T-helper 1 cell (primary cell): ENCODE measurements around the gene PLEKHA6.

Experiments
- DNase-seq, 5 donors: peaks; one replicate each; pipeline ENCODE4 v3.0.0-alpha.2; 2012 to 2020

PLEKHA6 gene

GRCh38 chr1:204227996-204228785, 131.5 kb downstream of the PLEKHA6 start:
- DNase-seq: no peak

DNA sequence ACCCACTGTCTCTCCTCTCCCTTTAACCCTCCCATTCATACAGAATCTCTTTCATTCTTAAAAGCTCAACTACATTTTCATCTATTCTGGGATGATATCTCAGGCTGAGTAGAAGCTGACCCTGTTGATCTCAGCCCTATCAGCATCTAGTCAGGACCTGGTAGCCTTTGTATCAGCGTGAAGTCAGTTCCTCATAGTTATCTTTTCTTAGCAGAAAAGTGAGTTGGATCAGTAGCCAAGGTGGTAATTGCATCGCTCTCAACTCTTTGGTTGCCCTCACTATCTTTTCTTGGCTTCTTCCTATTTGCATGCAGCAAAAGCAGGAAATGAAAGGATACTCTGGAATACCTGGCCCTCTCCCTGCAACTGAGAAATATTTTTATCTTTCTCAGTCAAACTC, 132.4 kb downstream of the PLEKHA6 start:
- DNase-seq: no peak

GRCh38 chr1:204225841-204226735, 133.6 kb downstream of the PLEKHA6 start:
- no peak for DNase-seq

GRCh38 chr1:204224655-204225054, 135.1 kb downstream of the PLEKHA6 start:
- DNase-seq: no peak

DNA sequence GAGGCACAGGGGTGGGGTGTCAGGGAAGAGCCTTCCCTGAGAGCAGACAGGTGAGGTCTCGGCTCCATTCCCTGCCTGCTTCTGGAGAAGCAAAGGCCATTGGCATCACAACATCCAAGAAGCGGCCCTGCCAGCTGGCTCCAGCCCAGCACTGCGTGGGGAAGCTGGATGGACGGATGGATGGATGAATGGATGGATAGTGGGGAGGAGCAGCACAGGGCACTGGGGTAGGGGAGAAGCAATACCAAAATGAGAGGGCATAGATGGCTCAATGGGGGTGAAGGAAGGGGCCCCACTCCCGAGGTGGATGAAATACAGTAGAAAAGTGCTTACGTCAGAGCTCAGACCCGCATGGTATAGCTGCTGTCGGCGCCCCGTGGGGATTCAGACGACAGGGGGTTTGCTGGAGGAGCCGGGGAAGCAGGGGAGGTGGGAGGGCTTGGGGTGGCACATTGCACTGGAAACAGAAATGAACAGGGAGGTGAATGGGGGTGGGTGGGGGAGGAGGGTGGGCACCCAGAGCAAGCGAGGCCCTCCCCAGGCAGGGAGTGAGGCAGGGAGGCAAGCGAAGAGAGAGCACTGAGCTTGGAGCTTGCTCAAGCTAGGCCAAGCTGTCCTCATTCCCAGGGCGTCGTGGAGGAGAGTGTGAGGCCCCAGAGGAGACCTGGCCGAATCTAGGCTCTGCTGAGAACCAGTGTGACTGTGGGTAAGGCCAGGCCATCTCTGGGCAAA, 136.4 kb downstream of the PLEKHA6 start:
- no peak for DNase-seq

DNA sequence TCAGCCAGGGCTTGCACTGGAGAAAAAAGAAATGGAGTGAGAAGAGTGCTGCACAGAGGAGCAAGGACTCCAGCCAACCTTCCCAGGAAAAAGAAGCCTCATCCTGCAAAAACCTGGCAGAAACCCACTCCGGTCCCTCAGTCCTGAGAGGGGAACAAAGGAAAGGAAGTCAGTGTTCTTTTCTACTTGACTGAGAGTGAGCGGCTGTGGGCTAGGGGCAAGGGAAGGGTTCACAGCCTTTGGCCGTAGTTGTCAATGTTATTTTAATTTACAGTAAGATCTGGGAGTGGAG, 137.0 kb downstream of the PLEKHA6 start:
- no peak for DNase-seq

- DNase-seq: no peak
Observed at GRCh38 chr1:204222006-204222763, 137.5 kb downstream of the PLEKHA6 start.

- DNase-seq: no peak
Observed at GRCh38 chr1:204221271-204221670, 138.5 kb downstream of the PLEKHA6 start.

- no peak for DNase-seq
Observed at GRCh38 chr1:204219971-204220616, 139.6 kb downstream of the PLEKHA6 start.

- DNase-seq: no peak
Observed at GRCh38 chr1:204218552-204218951, 141.2 kb downstream of the PLEKHA6 start.

DNA sequence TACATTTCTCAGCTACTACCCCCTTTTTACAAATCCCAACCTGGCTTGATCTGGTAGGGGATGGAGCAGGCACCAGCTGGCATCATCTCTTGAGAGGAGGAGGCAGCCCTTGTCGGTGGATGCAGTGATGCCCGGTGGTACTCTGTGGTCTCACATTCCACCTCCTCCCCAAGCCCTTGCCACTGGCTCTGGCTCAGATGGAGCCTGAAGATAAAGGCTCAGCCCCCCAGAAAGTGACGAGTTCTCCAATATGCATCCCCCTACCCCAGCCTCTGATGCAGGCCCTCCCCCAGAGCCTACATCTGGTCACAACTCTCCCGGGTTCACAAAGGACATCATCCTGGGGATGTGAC, 142.1 kb downstream of the PLEKHA6 start:
- DNase-seq: no peak

DNA sequence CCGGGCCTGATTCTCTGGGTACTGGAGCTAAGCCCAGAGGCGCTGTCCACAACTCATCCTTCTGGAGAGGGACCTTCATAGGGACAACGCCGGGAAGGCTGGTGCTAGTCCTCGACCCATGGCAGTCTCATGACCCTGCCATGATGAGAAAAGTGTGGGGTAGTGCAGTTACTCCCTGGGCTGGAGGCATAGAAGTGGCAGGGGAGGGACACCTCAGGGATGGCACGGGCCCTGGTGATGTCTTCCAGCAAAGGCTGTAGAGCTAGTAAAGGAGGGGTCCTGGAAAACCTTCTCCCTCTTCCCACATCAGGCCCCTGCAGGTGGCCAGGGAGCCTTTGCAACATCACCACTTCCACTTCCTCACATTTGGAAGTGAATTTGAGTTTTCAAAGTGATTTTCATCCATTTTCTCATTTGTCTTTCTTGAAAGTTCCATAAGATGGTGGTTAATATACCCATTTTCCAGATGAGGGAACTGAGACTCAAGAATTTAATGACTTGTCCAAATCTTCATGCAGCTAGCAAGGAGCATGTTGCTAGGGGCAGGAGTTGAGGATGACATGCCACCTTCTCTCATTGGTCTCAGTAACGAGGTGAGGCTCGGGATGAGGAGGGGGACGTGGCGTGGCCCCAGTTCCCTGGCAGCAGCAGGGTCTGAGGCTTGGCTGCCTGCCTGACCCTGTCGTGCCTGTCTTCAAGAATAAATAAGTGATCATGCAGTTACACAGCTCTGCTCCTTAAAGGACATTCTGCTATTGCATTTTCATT, 142.7 kb downstream of the PLEKHA6 start:
- no peak for DNase-seq

- DNase-seq: no peak
Observed at GRCh38 chr1:204216236-204216635, 143.5 kb downstream of the PLEKHA6 start.

DNA sequence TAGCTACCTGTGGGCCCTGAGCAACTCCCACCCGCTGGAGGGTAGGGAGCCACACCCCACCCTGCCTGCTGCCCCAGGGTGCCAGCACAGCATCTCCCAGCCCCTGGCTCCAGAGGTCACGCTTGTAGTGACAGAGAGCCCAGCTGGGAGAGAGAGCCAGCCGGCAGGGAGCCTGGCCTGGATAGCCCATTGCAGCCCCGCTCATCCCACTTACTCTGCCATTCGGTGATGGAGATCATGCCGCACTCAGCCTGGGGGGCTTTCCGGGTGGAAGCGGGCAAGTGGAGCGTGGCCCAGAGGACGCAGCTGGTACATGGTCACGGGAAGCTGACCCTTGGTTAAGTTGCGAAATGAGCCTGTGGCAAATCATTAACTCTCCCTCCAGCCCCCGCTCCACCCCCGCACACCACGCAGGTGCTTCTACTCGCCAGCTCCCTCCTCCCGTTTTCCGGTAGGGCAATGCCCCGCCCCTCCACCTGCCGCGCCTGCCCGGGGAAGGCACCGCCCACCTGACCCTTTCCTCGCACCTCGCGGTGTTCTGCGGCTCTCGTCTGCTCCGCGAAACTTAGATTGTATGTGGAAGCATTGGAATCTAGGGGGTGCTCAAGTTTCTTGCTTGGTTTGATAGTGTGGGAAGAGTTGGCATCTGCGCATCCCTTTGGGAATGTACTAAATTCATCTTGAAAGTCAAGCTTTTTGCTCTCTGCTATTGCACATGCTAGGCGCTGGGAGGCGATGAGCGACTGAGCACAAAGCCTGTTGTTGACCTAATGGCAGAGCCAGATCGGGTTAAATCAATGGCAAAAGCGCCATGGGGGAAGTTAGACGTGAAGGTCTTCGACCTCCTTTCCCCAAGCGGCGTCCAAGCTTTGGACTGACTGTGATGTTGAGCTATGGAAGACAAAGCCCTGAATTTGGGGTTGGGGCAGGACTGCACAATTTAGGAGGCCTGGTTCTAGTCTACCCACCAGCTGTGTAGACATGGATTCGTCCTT, 145.8 kb downstream of the PLEKHA6 start, which contains the start of gene GOLT1A:
GOLT1A (minus strand) TSS at position 321 of the 995 bp plus-strand sequence; CDS start at position 239, 82 bp downstream.
- DNase-seq: peak in 3 of 5 donors; percentile 5 to 24 (median 15)

DNA sequence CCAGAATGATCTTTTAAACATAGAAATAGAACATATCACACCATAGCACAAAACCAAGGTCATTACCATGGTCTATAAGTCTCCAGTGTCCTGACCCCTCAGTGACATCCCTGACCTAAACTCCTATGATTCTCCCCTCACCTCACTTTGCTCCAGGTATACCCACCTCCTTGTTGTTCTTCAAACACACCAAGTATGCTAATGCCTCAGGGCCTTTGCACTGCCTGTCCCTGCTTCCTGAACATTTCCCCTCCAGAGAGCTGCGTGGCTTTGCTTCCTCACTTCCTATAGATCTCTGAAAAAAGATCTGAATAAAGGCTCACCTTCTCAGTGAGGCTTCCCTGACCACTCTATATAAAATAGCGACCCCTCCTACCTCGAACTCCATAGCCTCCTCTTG, 147.0 kb downstream of the PLEKHA6 start:
- DNase-seq: no peak

GRCh38 chr1:204211046-204211445, 148.7 kb downstream of the PLEKHA6 start:
- DNase-seq: no peak

DNA sequence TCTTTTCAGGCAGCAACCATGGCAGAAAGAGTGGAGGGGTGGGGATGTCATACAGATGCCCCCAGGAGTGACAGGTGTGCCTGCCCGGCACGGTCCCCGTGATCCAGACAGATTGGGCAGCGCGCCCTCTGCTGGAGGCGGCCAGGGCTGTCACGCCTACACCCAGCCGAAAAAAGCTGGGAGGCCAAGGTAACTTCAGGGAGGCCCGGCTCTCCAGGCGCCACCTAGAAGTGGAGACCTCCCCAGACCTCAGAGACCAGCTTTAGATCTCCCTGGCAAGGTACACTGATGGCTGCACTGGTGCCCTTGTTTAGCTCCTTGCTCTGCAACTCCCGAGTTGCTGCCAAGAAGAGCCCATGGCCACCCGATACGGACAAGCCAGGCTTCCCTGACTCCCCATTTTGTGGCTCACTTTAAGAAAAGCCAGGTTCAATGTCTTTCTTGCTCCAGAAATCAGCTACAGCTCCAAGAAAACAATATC, 152.6 kb downstream of the PLEKHA6 start:
- peak; percentile 35 to 61 (median 54) for DNase-seq

- no peak for DNase-seq
Observed at GRCh38 chr1:204206121-204206520, 153.6 kb downstream of the PLEKHA6 start.

GRCh38 chr1:204205486-204205885, 154.2 kb downstream of the PLEKHA6 start:
- no peak for DNase-seq

DNA sequence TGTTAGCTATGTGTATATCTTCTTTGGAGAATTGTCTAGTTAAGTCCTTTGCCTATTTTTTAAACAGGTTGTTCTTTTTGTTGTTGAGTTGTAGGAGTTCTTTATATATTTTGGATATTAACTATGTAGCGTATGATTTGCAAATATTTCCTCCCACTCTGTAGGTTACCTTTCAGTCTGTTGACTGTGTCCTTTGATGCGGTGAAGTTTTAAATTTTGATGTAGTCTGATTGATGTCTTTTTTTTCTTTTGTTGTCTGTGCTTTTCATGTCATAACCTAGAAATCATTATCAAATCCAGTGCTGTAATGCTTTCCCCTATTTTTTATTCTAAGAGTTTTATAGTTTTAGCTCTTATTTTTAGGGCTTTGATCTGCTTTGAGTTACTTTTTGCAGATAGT, 154.8 kb downstream of the PLEKHA6 start:
- DNase-seq: no peak
